ENCODE results near the gene RFPL1.
A peak's percentile ranks its signal among the peaks of the same experiment; 100 is the strongest.
"Not testable (repeated sequence)": the region's sequence is repeated elsewhere in the genome, so short reads cannot be mapped to it uniquely, and the experiment has no call there.

RFPL1 gene

GRCh38 chr22:29438283-29438682, at the start of gene RFPL1:
Gene RFPL1, plus strand, starts transcription at chr22:29438583.
- not testable (repeated sequence) for DNase-seq (ENCODE audit: low read depth)

GRCh38 chr22:29388759-29389090, 49.7 kb upstream of the RFPL1 start:
- H3K4me3 ChIP-seq (ENCODE audit: low read length): peak overlapping the region; percentile 82
- no peak for TF ChIP-seq CTCF (IDR thresholded peaks at IDR 0.05; ENCODE audit: insufficient read depth, low read depth, low read length, missing control alignments)
- DNase-seq (ENCODE audit: low read depth): no peak

More at GRCh38 chr22:29438283-29438682, at the start of gene RFPL1:
- not testable (repeated sequence) for H3K4me3 ChIP-seq (ENCODE audit: low read length)

GRCh38 chr22:29390270-29390669, 48.1 kb upstream of the RFPL1 start:
- no peak for TF ChIP-seq CTCF (IDR thresholded peaks at IDR 0.05; ENCODE audit: insufficient read depth, low read depth, low read length, missing control alignments)
- no peak overlapping the region for H3K4me3 ChIP-seq (ENCODE audit: low read length)
- DNase-seq (ENCODE audit: low read depth): no peak

GRCh38 chr22:29391546-29391945, 46.8 kb upstream of the RFPL1 start:
- no peak for TF ChIP-seq CTCF (IDR thresholded peaks at IDR 0.05; ENCODE audit: insufficient read depth, low read depth, low read length, missing control alignments)
- H3K4me3 ChIP-seq (ENCODE audit: low read length): no peak overlapping the region
- DNase-seq (ENCODE audit: low read depth): no peak

- no peak for DNase-seq (ENCODE audit: low read depth)
- H3K4me3 ChIP-seq (ENCODE audit: low read length): no peak overlapping the region
- no peak for TF ChIP-seq CTCF (IDR thresholded peaks at IDR 0.05; ENCODE audit: insufficient read depth, low read depth, low read length, missing control alignments)
Observed at GRCh38 chr22:29393019-29393608, 45.3 kb upstream of the RFPL1 start.

GRCh38 chr22:29394931-29395581, 43.3 kb upstream of the RFPL1 start:
- TF ChIP-seq CTCF (IDR thresholded peaks at IDR 0.05; ENCODE audit: insufficient read depth, low read depth, low read length, missing control alignments): peak; percentile 82
- no peak overlapping the region for H3K4me3 ChIP-seq (ENCODE audit: low read length)

GRCh38 chr22:29396126-29396525, 42.3 kb upstream of the RFPL1 start:
- DNase-seq (ENCODE audit: low read depth): no peak
- H3K4me3 ChIP-seq (ENCODE audit: low read length): no peak overlapping the region
- TF ChIP-seq CTCF (IDR thresholded peaks at IDR 0.05; ENCODE audit: insufficient read depth, low read depth, low read length, missing control alignments): no peak

More at GRCh38 chr22:29394931-29395581, 43.3 kb upstream of the RFPL1 start:
- DNase-seq (ENCODE audit: low read depth): peak; percentile 78
